Measurements from ENCODE around the gene SPIRE1. TPM values are rescaled to one million over a fixed set of nuclear protein-coding genes. Genes with fewer than 3 reads are reported as not detected.
"Not testable (repeated sequence)": the region's sequence is repeated elsewhere in the genome, so short reads cannot be mapped to it uniquely, and the experiment has no call there.

Gene SPIRE1
- total RNA-seq, 2 experiments from 2014 or later: 2.8 to 4.4 TPM

DNA sequence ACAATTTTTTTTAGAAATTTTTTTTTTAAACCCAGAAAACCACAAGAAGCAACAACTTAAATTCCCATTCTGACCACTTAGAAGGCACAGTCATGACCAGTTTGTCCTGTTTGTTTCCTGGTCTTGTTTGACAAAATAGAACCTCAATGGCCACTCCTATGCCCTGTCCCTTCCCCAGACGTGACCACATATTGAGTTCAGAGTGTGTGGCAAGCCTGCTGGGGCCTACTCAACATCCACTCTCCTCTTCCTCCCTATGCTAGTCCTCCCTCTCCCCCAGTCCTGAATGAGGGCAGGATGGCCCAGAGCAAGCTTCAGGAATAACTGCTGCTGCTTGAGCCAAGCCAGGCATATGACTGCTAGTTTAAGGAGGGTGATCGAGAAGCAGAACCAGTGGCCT lies 160.6 kb downstream of the SPIRE1 start:
- no peak overlapping the region for H3K4me3 Mint-ChIP-seq
- no peak for DNase-seq
- no peaks in the 10 kb centered on the region for H3K27me3 Mint-ChIP-seq
- no peak overlapping the region for H3K27ac Mint-ChIP-seq
- H3K4me1 Mint-ChIP-seq (ENCODE audit: low read depth): peaks cover 5% of the 10 kb centered on the region
- H3K36me3 Mint-ChIP-seq (ENCODE audit: low read depth): no peaks in the 10 kb centered on the region
- no peak for ATAC-seq
- CTCF ChIA-PET: no interaction called here
- POLR2A ChIA-PET: no interaction called here
- intact Hi-C loops (cut with micrococcal nuclease): no loop called here
- TF ChIP-seq, protein P1, sequence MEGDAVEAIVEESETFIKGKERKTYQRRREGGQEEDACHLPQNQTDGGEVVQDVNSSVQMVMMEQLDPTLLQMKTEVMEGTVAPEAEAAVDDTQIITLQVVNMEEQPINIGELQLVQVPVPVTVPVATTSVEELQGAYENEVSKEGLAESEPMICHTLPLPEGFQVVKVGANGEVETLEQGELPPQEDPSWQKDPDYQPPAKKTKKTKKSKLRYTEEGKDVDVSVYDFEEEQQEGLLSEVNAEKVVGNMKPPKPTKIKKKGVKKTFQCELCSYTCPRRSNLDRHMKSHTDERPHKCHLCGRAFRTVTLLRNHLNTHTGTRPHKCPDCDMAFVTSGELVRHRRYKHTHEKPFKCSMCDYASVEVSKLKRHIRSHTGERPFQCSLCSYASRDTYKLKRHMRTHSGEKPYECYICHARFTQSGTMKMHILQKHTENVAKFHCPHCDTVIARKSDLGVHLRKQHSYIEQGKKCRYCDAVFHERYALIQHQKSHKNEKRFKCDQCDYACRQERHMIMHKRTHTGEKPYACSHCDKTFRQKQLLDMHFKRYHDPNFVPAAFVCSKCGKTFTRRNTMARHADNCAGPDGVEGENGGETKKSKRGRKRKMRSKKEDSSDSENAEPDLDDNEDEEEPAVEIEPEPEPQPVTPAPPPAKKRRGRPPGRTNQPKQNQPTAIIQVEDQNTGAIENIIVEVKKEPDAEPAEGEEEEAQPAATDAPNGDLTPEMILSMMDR (IDR thresholded peaks at IDR 0.05): no peak
- H3K9me3 Mint-ChIP-seq: no peaks in the 10 kb centered on the region

DNA sequence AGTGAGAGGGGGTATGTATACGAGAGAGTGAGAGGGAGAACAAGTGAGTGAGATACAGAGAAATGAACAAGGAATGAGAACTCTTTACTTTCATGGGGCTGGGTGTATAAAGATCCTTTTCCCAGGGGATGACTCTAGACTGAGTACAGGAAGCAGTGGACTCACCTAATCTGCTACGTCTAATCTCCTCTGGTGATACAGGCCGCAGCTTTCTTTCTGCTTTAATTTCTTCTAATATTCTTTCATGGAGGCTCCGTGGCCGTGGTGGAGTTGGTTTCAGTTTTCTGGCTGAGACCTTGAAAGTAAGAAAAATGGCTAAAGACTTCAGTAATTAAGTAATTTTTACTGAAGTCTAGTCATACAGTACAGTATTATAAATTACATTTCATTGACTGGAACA lies 165.0 kb downstream of the SPIRE1 start:
- Mint-ChIP-seq H3K4me1 (ENCODE audit: low read depth) (no peaks in the 10 kb centered on the region), H3K4me3 (no peak overlapping the region), H3K9me3 (no peaks in the 10 kb centered on the region), H3K36me3 (ENCODE audit: low read depth) (no peaks in the 10 kb centered on the region), H3K27me3 (no peaks in the 10 kb centered on the region), H3K27ac (no peak overlapping the region)
- intact Hi-C loops (cut with micrococcal nuclease): no loop called here
- ChIA-PET POLR2A (no interaction called here), CTCF (no interaction called here)
- TF ChIP-seq, protein P1 (IDR thresholded peaks at IDR 0.05): no peak
- ATAC-seq (no peak), DNase-seq (no peak)

GRCh38 chr18:12491611-12492435 lies 166.1 kb downstream of the SPIRE1 start:
- no peak overlapping the region for H3K27ac Mint-ChIP-seq
- TF ChIP-seq, protein P1 (IDR thresholded peaks at IDR 0.05): no peak
- CTCF ChIA-PET: no interaction called here
- DNase-seq: no peak
- no peaks in the 10 kb centered on the region for H3K36me3 Mint-ChIP-seq (ENCODE audit: low read depth)
- no peaks in the 10 kb centered on the region for H3K9me3 Mint-ChIP-seq
- no peaks in the 10 kb centered on the region for H3K27me3 Mint-ChIP-seq
- ATAC-seq: no peak
- no peaks in the 10 kb centered on the region for H3K4me1 Mint-ChIP-seq (ENCODE audit: low read depth)
- POLR2A ChIA-PET: no interaction called here
- intact Hi-C loops (cut with micrococcal nuclease): no loop called here
- no peak overlapping the region for H3K4me3 Mint-ChIP-seq

DNA sequence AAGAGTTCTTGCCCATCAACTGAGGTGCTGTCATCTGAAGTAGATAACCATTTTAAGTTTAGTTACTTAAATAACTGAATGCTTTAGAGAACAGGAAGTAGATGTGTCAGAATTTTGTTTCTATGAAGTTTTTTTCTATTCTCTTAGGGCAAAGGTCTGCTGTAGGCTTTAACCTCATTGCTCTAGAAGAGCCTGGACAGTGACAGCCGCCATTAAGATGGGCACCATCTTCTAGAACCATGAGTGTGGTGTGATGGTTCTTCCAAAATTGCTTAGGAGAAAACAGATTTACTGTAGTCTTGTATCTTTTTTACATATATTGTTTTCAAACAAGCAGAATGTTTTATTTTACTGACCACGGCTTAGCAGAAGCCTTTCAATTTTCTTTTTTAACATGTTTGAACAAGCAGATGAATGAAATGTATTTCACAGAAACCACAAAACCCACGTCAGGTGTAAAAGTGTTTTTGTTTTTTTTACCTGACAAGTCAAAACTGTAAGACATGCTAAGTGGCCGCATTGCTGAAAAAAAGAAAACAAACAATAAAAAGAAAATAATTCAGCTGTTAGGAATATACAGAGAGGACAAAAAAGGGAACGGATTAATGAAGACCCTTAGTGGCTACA lies 172.3 kb downstream of the SPIRE1 start:
- H3K9me3 Mint-ChIP-seq: no peaks in the 10 kb centered on the region
- no peaks in the 10 kb centered on the region for H3K36me3 Mint-ChIP-seq (ENCODE audit: low read depth)
- POLR2A ChIA-PET: no interaction called here
- DNase-seq (no peak), ATAC-seq (no peak)
- CTCF ChIA-PET: interaction anchor here (0.8 kb wide), 1 partner anchor 10 kb away, joined by 3 read pairs; no protein-coding TSS in a partner anchor
- no peak overlapping the region for H3K4me3 Mint-ChIP-seq
- H3K27me3 Mint-ChIP-seq: no peaks in the 10 kb centered on the region
- TF ChIP-seq, protein P1 (IDR thresholded peaks at IDR 0.05): no peak
- intact Hi-C loops (cut with micrococcal nuclease): no loop called here
- peaks cover 2% of the 10 kb centered on the region for H3K4me1 Mint-ChIP-seq (ENCODE audit: low read depth)
- H3K27ac Mint-ChIP-seq: no peak overlapping the region

DNA sequence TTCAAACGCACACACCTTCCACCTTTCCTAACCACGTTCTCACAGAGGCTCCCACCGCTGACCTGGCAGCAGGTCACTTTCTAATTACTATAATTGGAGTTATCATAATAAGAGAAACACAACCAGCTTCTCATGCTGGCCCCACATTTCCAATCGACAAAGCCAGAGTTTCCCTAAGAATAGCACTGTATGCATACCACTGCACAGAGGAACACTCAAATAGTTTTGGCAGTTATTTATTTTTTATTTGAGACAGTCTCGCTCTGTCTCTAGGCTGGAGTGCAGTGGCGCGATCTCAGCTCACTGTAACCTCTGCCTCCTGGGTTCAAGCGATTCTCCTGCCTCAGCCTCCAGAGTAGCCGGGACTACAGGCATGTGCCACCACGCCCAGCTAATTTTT lies 176.0 kb downstream of the SPIRE1 start:
- ATAC-seq; DNase-seq; POLR2A ChIA-PET; H3K27me3 Mint-ChIP-seq; H3K36me3 Mint-ChIP-seq (ENCODE audit: low read depth); H3K9me3 Mint-ChIP-seq; intact Hi-C loops (cut with micrococcal nuclease); H3K27ac Mint-ChIP-seq; H3K4me1 Mint-ChIP-seq (ENCODE audit: low read depth); H3K4me3 Mint-ChIP-seq: not testable (repeated sequence)
- CTCF ChIA-PET: interaction anchor here (1.1 kb wide), 1 partner anchor 178 kb away, joined by 3 read pairs; no protein-coding TSS in a partner anchor
